Glutamatergic neuron (in vitro differentiated cells): Measurements from ENCODE around the gene SLC22A13. TPM values are rescaled to one million over a fixed set of nuclear protein-coding genes. Genes with fewer than 3 reads are reported as not detected.

Experiments
- DNase-seq: peaks from one replicate; pipeline ENCODE4 v3.0.0; 2022
- H3K27ac Mint-ChIP-seq: one replicate; pipeline ENCODE4 v1.8.0; 2020; ENCODE audit warnings: mild to moderate bottlenecking, mixed read lengths, inconsistent platforms; ENCODE audit not compliant: unreplicated experiment
- H3K27me3 Mint-ChIP-seq: one replicate; pipeline ENCODE4 v1.8.0; 2020; ENCODE audit warnings: mild to moderate bottlenecking, moderate library complexity, mixed read lengths, inconsistent platforms; ENCODE audit not compliant: unreplicated experiment
- H3K36me3 Mint-ChIP-seq: one replicate; pipeline ENCODE4 v1.8.0; 2020; ENCODE audit warnings: mild to moderate bottlenecking, mixed read lengths, inconsistent platforms; ENCODE audit not compliant: unreplicated experiment
- H3K4me1 Mint-ChIP-seq: one replicate; pipeline ENCODE4 v1.8.0; 2020; ENCODE audit warnings: mild to moderate bottlenecking, low read depth, mixed read lengths, inconsistent platforms; ENCODE audit not compliant: unreplicated experiment
- H3K4me3 Mint-ChIP-seq: one replicate; pipeline ENCODE4 v1.8.0; 2020; ENCODE audit warnings: mild to moderate bottlenecking, mixed read lengths, inconsistent platforms; ENCODE audit not compliant: unreplicated experiment
- H3K9me3 Mint-ChIP-seq: one replicate; pipeline ENCODE4 v1.8.0; 2020; ENCODE audit warnings: mild to moderate bottlenecking, moderate library complexity, mixed read lengths, inconsistent platforms; ENCODE audit not compliant: unreplicated experiment
- total RNA-seq: library from RNA; stranded (reverse); fragmentation: NEBNext Ultra II Directional; extraction: Animal tissue kit (Norgen Biotek cat#: 25700); gene quantifications from one replicate; pipeline ENCODE4 v1.2.1, GENCODE V29; 2021; ENCODE audit not compliant: unreplicated experiment
- TF ChIP-seq, protein P1 (sequence below): fragments of 200-600 bp; sonication (generic); IDR thresholded peaks from one replicate; pipeline ENCODE4 v1.5.0; 2021; ENCODE audit not compliant: partially characterized antibody, unreplicated experiment

SLC22A13 gene
- total RNA-seq, 1 donor from 2014 or later: 1.5 TPM

GRCh38 chr3:38297537-38297936 lies 31.9 kb downstream of the SLC22A13 start:
- Mint-ChIP-seq H3K36me3 (no peaks in the 10 kb centered on the region), H3K4me3 (no peak overlapping the region), H3K27ac (no peak overlapping the region), H3K9me3 (no peaks in the 10 kb centered on the region), H3K27me3 (no peaks in the 10 kb centered on the region), H3K4me1 (no peaks in the 10 kb centered on the region)
- no peak for DNase-seq
- TF ChIP-seq, protein P1, sequence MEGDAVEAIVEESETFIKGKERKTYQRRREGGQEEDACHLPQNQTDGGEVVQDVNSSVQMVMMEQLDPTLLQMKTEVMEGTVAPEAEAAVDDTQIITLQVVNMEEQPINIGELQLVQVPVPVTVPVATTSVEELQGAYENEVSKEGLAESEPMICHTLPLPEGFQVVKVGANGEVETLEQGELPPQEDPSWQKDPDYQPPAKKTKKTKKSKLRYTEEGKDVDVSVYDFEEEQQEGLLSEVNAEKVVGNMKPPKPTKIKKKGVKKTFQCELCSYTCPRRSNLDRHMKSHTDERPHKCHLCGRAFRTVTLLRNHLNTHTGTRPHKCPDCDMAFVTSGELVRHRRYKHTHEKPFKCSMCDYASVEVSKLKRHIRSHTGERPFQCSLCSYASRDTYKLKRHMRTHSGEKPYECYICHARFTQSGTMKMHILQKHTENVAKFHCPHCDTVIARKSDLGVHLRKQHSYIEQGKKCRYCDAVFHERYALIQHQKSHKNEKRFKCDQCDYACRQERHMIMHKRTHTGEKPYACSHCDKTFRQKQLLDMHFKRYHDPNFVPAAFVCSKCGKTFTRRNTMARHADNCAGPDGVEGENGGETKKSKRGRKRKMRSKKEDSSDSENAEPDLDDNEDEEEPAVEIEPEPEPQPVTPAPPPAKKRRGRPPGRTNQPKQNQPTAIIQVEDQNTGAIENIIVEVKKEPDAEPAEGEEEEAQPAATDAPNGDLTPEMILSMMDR: no peak

DNA sequence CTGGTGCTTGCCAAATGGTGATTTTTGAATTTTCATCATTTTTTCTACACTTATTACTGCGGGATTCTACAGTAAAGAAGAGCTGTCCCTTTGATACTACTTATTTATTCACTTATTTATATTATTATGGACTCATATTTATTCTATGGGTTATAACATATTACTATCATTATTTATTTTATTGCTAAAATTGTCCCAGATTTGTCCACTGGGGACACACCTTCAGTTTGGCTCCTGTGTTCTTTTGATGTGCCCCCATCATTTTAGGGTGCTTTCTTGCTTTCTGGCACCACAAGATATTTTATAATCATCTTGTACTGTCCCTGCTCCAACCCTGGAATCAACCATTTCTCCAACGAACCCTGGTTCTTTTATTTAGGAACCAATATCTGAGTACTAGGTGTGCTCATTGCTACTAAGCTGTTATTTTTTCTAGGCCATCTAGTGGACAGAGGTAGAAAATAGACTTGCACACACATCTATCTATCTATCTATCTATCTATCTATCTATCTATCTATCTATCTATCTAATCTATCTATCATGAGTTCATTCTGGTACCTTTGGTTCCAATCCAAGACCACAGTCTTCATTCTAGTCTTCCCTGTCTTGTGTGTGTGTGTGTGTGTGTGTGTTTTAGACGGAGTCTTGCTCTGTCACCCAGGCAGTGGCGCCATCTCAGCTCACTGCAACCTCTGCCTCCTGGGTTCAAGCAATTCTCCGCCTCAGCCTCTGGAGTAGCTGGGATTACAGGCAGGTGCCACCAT lies 32.5 kb downstream of the SLC22A13 start:
- Mint-ChIP-seq H3K36me3 (no peaks in the 10 kb centered on the region), H3K27me3 (no peaks in the 10 kb centered on the region), H3K27ac (no peak overlapping the region), H3K4me3 (no peak overlapping the region), H3K9me3 (no peaks in the 10 kb centered on the region), H3K4me1 (no peaks in the 10 kb centered on the region)
- no peak for DNase-seq
- TF ChIP-seq, protein P1: peak; percentile 71

- Mint-ChIP-seq H3K4me1 (no peaks in the 10 kb centered on the region), H3K36me3 (peaks cover 5% of the 10 kb centered on the region), H3K4me3 (no peak overlapping the region), H3K9me3 (peaks cover 1% of the 10 kb centered on the region), H3K27me3 (peaks cover 2% of the 10 kb centered on the region), H3K27ac (no peak overlapping the region)
- no peak for DNase-seq
- TF ChIP-seq, protein P1: no peak
Observed at GRCh38 chr3:38306941-38307340, 41.3 kb downstream of the SLC22A13 start.

GRCh38 chr3:38307599-38307998 lies 42.0 kb downstream of the SLC22A13 start:
- H3K27me3 Mint-ChIP-seq: peaks cover 2% of the 10 kb centered on the region
- peaks cover 1% of the 10 kb centered on the region for H3K9me3 Mint-ChIP-seq
- H3K36me3 Mint-ChIP-seq: peaks cover 9% of the 10 kb centered on the region
- peaks cover 1% of the 10 kb centered on the region for H3K4me1 Mint-ChIP-seq
- H3K4me3 Mint-ChIP-seq: no peak overlapping the region
- no peak overlapping the region for H3K27ac Mint-ChIP-seq
- no peak for DNase-seq
- TF ChIP-seq, protein P1: no peak

DNA sequence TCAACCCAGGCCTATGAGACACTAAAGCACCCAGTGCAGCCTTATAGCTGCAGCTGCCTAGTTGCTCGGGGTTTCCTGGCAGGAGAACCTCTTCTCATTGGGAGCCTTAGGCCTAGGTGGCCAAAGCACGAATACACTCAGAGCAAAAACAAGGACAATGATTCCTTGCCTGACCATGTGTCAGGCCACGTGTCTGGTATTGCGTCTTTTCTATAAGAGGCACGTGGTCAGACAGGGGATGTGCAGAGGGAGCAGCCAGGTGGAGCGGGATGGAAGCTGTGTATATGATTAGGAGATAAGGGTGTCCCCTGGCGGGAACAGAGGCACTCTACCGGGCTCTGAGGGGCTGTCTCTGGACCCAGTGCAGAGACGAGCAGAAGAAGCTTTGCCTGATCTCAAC lies 42.8 kb downstream of the SLC22A13 start:
- peaks cover 4% of the 10 kb centered on the region for H3K4me1 Mint-ChIP-seq
- peaks cover 9% of the 10 kb centered on the region for H3K36me3 Mint-ChIP-seq
- DNase-seq: no peak
- no peak overlapping the region for H3K27ac Mint-ChIP-seq
- peaks cover 3% of the 10 kb centered on the region for H3K27me3 Mint-ChIP-seq
- H3K9me3 Mint-ChIP-seq: peaks cover 1% of the 10 kb centered on the region
- H3K4me3 Mint-ChIP-seq: no peak overlapping the region
- TF ChIP-seq, protein P1: no peak
